DLD1 (cell line): Measurements from ENCODE around the gene AAGAB.
"Not testable (repeated sequence)": the region's sequence is repeated elsewhere in the genome, so short reads cannot be mapped to it uniquely, and the experiment has no call there.

Experiments used
- in situ Hi-C: cut with HindIII; loops from 2 replicates; pipeline ENCODE4 v1.10.0; 2017; ENCODE audit warnings: low sequenced_read_pairs

Gene AAGAB

GRCh38 chr15:67154249-67154648 lies 100.2 kb downstream of the AAGAB start:
- in situ Hi-C loops, result no loop called here

GRCh38 chr15:67153044-67153443 lies 101.4 kb downstream of the AAGAB start:
- in situ Hi-C loops, result not testable (repeated sequence)

- in situ Hi-C loops, result no loop called here
Observed at GRCh38 chr15:67152429-67152828, 102.0 kb downstream of the AAGAB start.
